Measurements from ENCODE around the gene SEC31B. TPM values are rescaled to one million over a fixed set of nuclear protein-coding genes. Genes with fewer than 3 reads are reported as not detected.

Gene SEC31B
- total and polyA plus RNA-seq, 2 donors = 10.5 to 70.7 TPM

DNA sequence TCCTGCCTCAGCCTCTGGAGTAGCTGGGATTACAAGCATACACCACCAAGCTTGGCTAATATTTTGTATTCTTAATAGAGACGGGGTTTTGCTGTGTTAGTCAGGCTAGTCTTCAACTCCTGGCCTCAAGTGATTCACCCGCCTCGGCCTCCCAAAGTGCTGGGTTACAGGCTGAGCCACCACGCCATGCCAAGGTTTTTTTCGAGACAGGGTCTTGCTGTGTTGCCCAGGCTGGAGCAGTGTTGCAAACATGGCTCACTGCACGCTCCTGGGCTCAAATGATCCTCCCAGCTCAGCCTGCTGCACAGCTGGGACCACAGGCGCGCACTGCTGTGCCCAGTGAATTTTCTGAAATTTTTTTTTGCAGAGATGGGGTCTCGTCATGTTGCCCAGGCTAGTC is 3.3 kb upstream of the SEC31B start:
- Histone ChIP-seq H3K27ac (ENCODE audit: low read depth in 1 of 2, low read length in 1 of 2) (no peak overlapping the region), H3K9me3 (ENCODE audit: control insufficient read depth in 2 of 2, insufficient read depth in 1 of 2, low read length in 1 of 2) (no peaks in the 10 kb centered on the region), H3K36me3 (ENCODE audit: control insufficient read depth in 2 of 2, insufficient read depth in 2 of 2, low read length in 1 of 2) (peaks cover 38 to 42% of the 10 kb centered on the region in 2 donors), H3K4me1 (ENCODE audit: control insufficient read depth in 2 of 2, insufficient read depth in 2 of 2, low read length in 2 of 2) (peaks cover 5 to 12% of the 10 kb centered on the region in 2 donors), H3K4me3 (ENCODE audit: low read length in 2 of 2) (no peak overlapping the region), H3K27me3 (ENCODE audit: control insufficient read depth in 2 of 2, insufficient read depth in 1 of 2, low read length in 1 of 2) (peaks cover 2 to 21% of the 10 kb centered on the region in 2 donors)
- 99% methylated on average over 9 of the region's 9 CpGs for WGBS
- DNase-seq (ENCODE audit: low read depth in 6 of 9, low spot score in 9 of 9) = no peak

DNA sequence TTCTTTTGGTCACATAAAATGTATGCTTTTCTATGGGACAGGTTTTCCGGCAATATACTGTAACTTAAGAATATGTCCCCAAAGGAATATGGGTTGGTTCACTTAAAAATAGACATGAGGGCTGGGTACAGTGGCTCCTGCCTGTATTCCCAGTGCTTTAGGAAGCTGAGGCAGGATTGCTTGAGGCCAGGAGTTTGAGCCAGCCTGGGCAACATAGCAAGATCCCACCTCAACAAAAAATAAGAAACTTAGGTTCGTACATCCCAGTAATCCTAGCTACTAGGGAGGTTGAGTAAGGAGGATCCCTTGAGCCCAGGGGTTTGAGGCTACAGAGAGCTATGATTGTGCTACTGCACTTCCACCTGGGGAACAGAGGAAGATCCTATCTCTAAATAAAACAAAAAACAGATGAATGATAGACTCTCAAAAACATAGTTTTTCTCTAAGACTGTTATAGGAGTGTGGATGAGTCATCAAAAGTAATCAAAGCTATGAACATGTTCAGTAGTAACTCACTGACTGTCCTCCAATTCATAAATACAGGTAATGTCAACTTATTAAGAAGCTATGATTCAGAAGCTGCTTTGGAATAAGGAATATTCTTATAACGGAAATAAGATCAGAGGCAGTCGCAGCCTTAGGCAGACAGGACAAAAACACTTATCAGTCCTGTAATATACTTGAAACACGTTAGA is 2.6 kb upstream of the SEC31B start:
- WGBS = 97% methylated on average over 5 of the region's 5 CpGs
- Histone ChIP-seq H3K9me3 (ENCODE audit: control insufficient read depth in 2 of 2, insufficient read depth in 1 of 2, low read length in 1 of 2) (no peaks in the 10 kb centered on the region), H3K27me3 (ENCODE audit: control insufficient read depth in 2 of 2, insufficient read depth in 1 of 2, low read length in 1 of 2) (peaks cover 2 to 21% of the 10 kb centered on the region in 2 donors), H3K4me3 (ENCODE audit: low read length in 2 of 2) (no peak overlapping the region), H3K4me1 (ENCODE audit: control insufficient read depth in 2 of 2, insufficient read depth in 2 of 2, low read length in 2 of 2) (peaks cover 5 to 12% of the 10 kb centered on the region in 2 donors), H3K27ac (ENCODE audit: low read depth in 1 of 2, low read length in 1 of 2) (no peak overlapping the region), H3K36me3 (ENCODE audit: control insufficient read depth in 2 of 2, insufficient read depth in 2 of 2, low read length in 1 of 2) (peaks cover 38 to 39% of the 10 kb centered on the region in 2 donors)
- DNase-seq (ENCODE audit: low read depth in 6 of 9, low spot score in 9 of 9) = no peak

DNA sequence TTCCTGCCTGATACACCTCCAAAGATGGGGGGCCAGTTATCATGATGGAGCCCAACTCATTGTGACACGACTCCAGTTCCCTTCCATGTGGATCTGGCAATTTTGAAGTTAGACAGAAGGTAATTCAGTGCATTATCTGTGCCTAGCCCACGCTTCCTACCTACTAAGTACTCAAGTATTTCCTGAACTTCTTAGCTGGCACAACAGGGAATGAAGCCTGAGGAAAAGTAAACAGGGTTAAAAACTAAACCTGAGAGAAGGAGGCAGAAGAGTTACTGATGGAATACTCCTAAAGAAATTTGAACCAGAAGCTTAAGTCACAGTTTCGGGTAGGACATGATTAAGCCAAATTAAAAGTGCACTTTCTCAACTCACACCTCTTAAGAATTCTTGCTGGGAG is 1.1 kb upstream of the SEC31B start:
- peaks cover 26 to 28% of the 10 kb centered on the region in 2 donors for H3K36me3 ChIP-seq (ENCODE audit: control insufficient read depth in 2 of 2, insufficient read depth in 2 of 2, low read length in 1 of 2)
- no peak for DNase-seq (ENCODE audit: low read depth in 6 of 9, low spot score in 9 of 9)
- WGBS = 97% methylated on average over 3 of the region's 3 CpGs

DNA sequence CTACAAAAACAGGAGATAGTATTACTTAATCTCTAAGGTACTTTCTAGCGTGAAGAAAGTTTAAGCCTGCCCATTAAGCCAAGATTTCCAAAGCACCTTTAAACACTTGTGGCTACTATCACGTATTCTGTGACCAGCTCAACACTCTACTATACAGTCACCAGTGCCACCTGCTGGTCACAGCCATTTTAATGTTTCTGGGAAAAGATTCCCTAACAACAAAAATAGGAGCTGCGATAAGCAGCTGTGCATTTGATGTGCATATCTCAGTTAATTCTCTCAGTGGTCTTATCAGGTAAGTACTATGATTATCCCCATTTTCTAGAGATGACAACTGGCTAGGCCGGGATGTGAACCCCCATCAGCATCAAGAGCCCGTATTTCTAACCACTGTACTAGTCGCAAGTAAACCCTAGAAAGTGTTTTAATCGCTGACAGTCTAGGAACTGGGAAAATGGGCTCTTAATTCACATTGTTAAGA is 860 bp downstream of the SEC31B start:
- Histone ChIP-seq H3K9me3 (ENCODE audit: control insufficient read depth in 2 of 2, insufficient read depth in 1 of 2, low read length in 1 of 2) (no peaks in the 10 kb centered on the region), H3K27me3 (ENCODE audit: control insufficient read depth in 2 of 2, insufficient read depth in 1 of 2, low read length in 1 of 2) (peaks cover 2 to 21% of the 10 kb centered on the region in 2 donors), H3K4me1 (ENCODE audit: control insufficient read depth in 2 of 2, insufficient read depth in 2 of 2, low read length in 2 of 2) (peaks cover 5 to 17% of the 10 kb centered on the region in 2 donors), H3K27ac (ENCODE audit: low read depth in 1 of 2, low read length in 1 of 2) (no peak overlapping the region), H3K4me3 (ENCODE audit: low read length in 2 of 2) (no peak overlapping the region), H3K36me3 (ENCODE audit: control insufficient read depth in 2 of 2, insufficient read depth in 2 of 2, low read length in 1 of 2) (peaks cover 11 to 12% of the 10 kb centered on the region in 2 donors)
- 32% methylated on average over 7 of the region's 7 CpGs for WGBS
- DNase-seq (ENCODE audit: low read depth in 6 of 9, low spot score in 9 of 9) = peak in 4 of 9 donors; percentile 42 to 81 (median 64)

More for the DNA sequence above, 1.1 kb upstream of the SEC31B start:
- no peaks in the 10 kb centered on the region for H3K9me3 ChIP-seq (ENCODE audit: control insufficient read depth in 2 of 2, insufficient read depth in 1 of 2, low read length in 1 of 2)
- H3K27me3 ChIP-seq (ENCODE audit: control insufficient read depth in 2 of 2, insufficient read depth in 1 of 2, low read length in 1 of 2) = peaks cover 2 to 21% of the 10 kb centered on the region in 2 donors
- H3K27ac ChIP-seq (ENCODE audit: low read depth in 1 of 2, low read length in 1 of 2) = no peak overlapping the region
- H3K4me3 ChIP-seq (ENCODE audit: low read length in 2 of 2) = no peak overlapping the region
- peaks cover 5 to 17% of the 10 kb centered on the region in 2 donors for H3K4me1 ChIP-seq (ENCODE audit: control insufficient read depth in 2 of 2, insufficient read depth in 2 of 2, low read length in 2 of 2)

DNA sequence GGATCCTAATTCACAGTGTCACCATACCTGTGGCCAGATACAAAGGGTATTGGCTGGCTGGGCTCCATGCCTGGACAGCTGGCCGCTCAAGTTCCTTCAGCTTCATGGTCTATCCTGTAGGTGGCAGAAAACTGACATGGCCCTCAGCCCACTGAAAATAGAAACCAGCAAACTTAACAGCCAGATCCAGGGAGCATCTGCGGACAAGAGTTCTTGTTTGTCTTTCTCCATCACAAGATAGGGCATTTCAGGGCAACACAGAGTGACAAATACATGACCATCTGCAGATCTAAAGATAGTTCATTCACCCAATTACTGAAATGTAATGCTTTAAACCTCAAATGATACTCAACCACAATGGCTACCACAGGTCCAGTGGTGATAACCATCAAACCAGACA is 2.8 kb downstream of the SEC31B start:
- Histone ChIP-seq H3K36me3 (ENCODE audit: control insufficient read depth in 2 of 2, insufficient read depth in 2 of 2, low read length in 1 of 2) (peaks cover 0 to 2% of the 10 kb centered on the region in 2 donors), H3K9me3 (ENCODE audit: control insufficient read depth in 2 of 2, insufficient read depth in 1 of 2, low read length in 1 of 2) (no peaks in the 10 kb centered on the region), H3K27me3 (ENCODE audit: control insufficient read depth in 2 of 2, insufficient read depth in 1 of 2, low read length in 1 of 2) (peaks cover 2 to 21% of the 10 kb centered on the region in 2 donors), H3K27ac (ENCODE audit: low read depth in 1 of 2, low read length in 1 of 2) (no peak overlapping the region), H3K4me1 (ENCODE audit: control insufficient read depth in 2 of 2, insufficient read depth in 2 of 2, low read length in 2 of 2) (peaks cover 15 to 24% of the 10 kb centered on the region in 2 donors), H3K4me3 (ENCODE audit: low read length in 2 of 2) (no peak overlapping the region)
- no peak for DNase-seq (ENCODE audit: low read depth in 6 of 9, low spot score in 9 of 9)
- WGBS = 98% methylated on average over 2 of the region's 2 CpGs

DNA sequence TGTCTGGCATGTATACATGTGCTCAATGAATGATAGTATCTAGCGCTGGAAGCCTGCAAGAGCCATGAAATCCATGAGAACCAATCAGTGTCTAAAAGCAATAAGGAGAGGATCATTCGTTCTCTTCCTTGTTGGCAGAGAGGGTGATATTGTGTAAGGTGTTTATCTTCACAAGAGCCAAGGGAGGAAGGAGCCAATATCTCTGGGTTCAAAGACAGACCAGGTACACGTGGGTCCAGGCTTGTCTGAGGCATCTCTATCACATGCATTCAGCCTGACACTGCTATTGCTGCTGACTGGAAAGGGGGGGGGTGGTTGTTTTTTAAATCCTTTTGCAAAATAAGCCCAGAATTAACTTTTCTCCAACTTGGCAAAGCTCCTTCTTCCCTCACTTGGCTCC is 4.0 kb downstream of the SEC31B start:
- Histone ChIP-seq H3K4me1 (ENCODE audit: control insufficient read depth in 2 of 2, insufficient read depth in 2 of 2, low read length in 2 of 2) (peaks cover 27 to 36% of the 10 kb centered on the region in 2 donors), H3K27me3 (ENCODE audit: control insufficient read depth in 2 of 2, insufficient read depth in 1 of 2, low read length in 1 of 2) (peaks cover 2 to 19% of the 10 kb centered on the region in 2 donors), H3K9me3 (ENCODE audit: control insufficient read depth in 2 of 2, insufficient read depth in 1 of 2, low read length in 1 of 2) (peaks cover 0 to 1% of the 10 kb centered on the region in 2 donors), H3K4me3 (ENCODE audit: low read length in 2 of 2) (no peak overlapping the region), H3K36me3 (ENCODE audit: control insufficient read depth in 2 of 2, insufficient read depth in 2 of 2, low read length in 1 of 2) (peaks cover 0 to 2% of the 10 kb centered on the region in 2 donors), H3K27ac (ENCODE audit: low read depth in 1 of 2, low read length in 1 of 2) (no peak overlapping the region)
- DNase-seq (ENCODE audit: low read depth in 6 of 9, low spot score in 9 of 9) = no peak
- WGBS = 94% methylated on average over 3 of the region's 3 CpGs

DNA sequence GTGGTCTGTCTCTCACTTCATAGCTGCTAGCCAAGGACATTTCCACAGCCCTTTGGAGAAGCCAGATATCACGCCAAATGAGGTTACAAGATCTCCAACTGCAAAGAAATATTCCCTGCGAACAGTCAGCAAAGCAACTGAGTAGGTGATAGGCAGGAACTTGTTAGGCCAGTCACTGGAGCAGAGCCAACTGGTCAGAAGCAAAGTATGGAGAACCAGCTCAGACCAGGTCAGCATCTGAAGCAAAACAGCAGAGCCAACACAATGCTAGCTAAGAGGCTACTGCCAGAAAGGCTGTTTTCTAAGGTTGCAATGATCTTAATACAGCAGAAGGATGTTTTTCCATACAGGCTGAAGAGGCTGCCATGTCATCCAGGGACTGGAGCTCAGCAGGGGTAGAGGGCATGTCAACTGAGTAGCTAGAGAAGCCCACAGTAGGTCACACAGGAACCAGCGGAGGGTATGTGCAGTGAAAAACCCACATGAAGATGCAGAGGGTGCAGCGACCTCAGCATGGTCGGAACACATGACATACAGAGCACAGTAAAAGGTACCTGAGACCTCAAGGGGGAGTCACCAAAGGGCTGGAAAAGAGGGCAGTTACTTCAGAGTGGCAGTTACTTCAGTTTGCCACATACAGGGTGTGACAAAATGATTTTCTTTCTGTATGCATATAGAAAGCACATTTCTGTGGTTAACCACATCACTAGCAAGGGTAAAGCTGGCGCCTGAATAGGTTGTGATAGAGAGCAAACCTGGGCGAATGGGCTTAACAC is 8.9 kb downstream of the SEC31B start:
- Histone ChIP-seq H3K27ac (ENCODE audit: low read depth in 1 of 2, low read length in 1 of 2) (peak overlapping the region; percentile 82 to 97), H3K36me3 (ENCODE audit: control insufficient read depth in 2 of 2, insufficient read depth in 2 of 2, low read length in 1 of 2) (peaks cover 9 to 10% of the 10 kb centered on the region in 2 donors), H3K4me1 (ENCODE audit: control insufficient read depth in 2 of 2, insufficient read depth in 2 of 2, low read length in 2 of 2) (peaks cover 60 to 67% of the 10 kb centered on the region in 2 donors), H3K4me3 (ENCODE audit: low read length in 2 of 2) (peak overlapping the region in 1 of 2 donors; percentile 3), H3K27me3 (ENCODE audit: control insufficient read depth in 2 of 2, insufficient read depth in 1 of 2, low read length in 1 of 2) (no peaks in the 10 kb centered on the region), H3K9me3 (ENCODE audit: control insufficient read depth in 2 of 2, insufficient read depth in 1 of 2, low read length in 1 of 2) (peaks cover 0 to 1% of the 10 kb centered on the region in 2 donors)
- 30% methylated on average over 7 of the region's 7 CpGs for WGBS
- peak; percentile 65 to 96 (median 86) for DNase-seq (ENCODE audit: low read depth in 6 of 9, low spot score in 9 of 9)

DNA sequence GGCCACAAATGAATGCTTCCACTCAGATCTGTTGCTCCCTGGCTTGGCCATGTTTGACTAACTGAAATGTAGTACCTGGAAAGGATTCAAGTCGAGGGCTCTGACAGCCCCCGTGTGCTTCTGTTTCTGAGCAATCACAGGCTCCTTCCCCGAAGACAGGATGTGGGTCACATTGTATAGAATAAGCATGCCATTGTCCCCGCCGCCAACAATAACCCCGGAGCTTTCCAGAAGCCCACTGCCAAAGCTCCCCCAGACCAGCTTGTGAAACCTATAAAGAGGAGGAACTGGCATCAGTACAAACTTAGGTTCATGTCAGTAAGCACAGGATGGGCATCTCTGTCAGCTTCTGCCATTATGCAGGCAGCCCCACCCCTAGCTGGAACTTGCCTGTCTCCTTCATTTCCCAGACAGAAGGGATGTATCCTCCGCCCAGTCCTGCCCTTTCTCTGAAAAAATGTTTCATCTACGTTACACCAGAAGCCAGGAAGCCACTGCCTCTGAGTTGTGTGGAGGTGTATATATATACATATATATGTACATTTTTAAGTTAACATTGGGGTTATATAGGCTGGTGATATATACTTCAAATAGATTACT is 10.3 kb downstream of the SEC31B start:
- Histone ChIP-seq H3K9me3 (ENCODE audit: control insufficient read depth in 2 of 2, insufficient read depth in 1 of 2, low read length in 1 of 2) (peaks cover 0 to 1% of the 10 kb centered on the region in 2 donors), H3K36me3 (ENCODE audit: control insufficient read depth in 2 of 2, insufficient read depth in 2 of 2, low read length in 1 of 2) (peaks cover 12 to 14% of the 10 kb centered on the region in 2 donors), H3K27ac (ENCODE audit: low read depth in 1 of 2, low read length in 1 of 2) (peak overlapping the region; percentile 84 to 94), H3K4me3 (ENCODE audit: low read length in 2 of 2) (peak overlapping the region; percentile 1 to 10), H3K4me1 (ENCODE audit: control insufficient read depth in 2 of 2, insufficient read depth in 2 of 2, low read length in 2 of 2) (peaks cover 68 to 79% of the 10 kb centered on the region in 2 donors), H3K27me3 (ENCODE audit: control insufficient read depth in 2 of 2, insufficient read depth in 1 of 2, low read length in 1 of 2) (no peaks in the 10 kb centered on the region)
- peak in 8 of 9 donors; percentile 34 to 89 (median 67) for DNase-seq (ENCODE audit: low read depth in 6 of 9, low spot score in 9 of 9)
- 10% methylated on average over 8 of the region's 8 CpGs for WGBS
